B cell (primary cell): ENCODE results near the gene GLIS1. TPM values are rescaled to one million over a fixed set of nuclear protein-coding genes. Genes with fewer than 3 reads are reported as not detected.

ENCODE experiments used
- ATAC-seq: fragments of 200-7000 bp; cut with Tn5 transposase; one replicate; pipeline ENCODE4 v1.10.0; 2021; ENCODE audit warnings: low read depth, mild to moderate bottlenecking, moderate number of reproducible peaks, moderate library complexity
- CTCF ChIA-PET: fragments of 350-600 bp; sonication (Branson Sonifier 250); formaldehyde crosslinking; loops from one replicate; lab custom pipeline; 2021; ENCODE audit warnings: antibody characterized with exemption, inconsistent platforms; lab: Charles Lee
- POLR2A ChIA-PET: fragments of 350-600 bp; sonication (Branson Sonifier 250); formaldehyde crosslinking; loops from one replicate; lab custom pipeline; 2021; ENCODE audit warnings: antibody characterized with exemption; lab: Charles Lee
- DNase-seq: peaks from one replicate; pipeline ENCODE4 v3.0.0; 2013
- H2AFZ ChIP-seq: 2 replicates; pipeline ENCODE4 v1.6.1; 2012; ENCODE audit warnings: mild to moderate bottlenecking, low read depth, low read length; ENCODE audit not compliant: insufficient read depth, poor library complexity, severe bottlenecking
- H3K27ac ChIP-seq, 2 donors: 1 replicate in 1 of 2; 2 replicates in 1 of 2; pipeline ENCODE4 v1.5.1; 2012 to 2013; ENCODE audit warnings: low read length in 2 of 2, mild to moderate bottlenecking in 2 of 2, moderate library complexity in 1 of 2
- H3K27me3 ChIP-seq, 4 experiments: fragments of 200-600 bp in 1 of 4; sonication (generic) in 1 of 4; replicated peaks in 1 of 4; 1 replicate in 2 of 4; 2 replicates in 2 of 4; pipeline versions ENCODE4 v1.6.1 to v1.7.0; 2013 to 2016; ENCODE audit warnings: low read length in 3 of 4, mild to moderate bottlenecking in 2 of 4, mixed read lengths in 1 of 4, moderate library complexity in 1 of 4; ENCODE audit not compliant: insufficient read depth in 4 of 4, control insufficient read depth in 3 of 4; ENCODE audit errors: control extremely low read depth in 1 of 4
- H3K36me3 ChIP-seq, 2 experiments: replicated peaks in 1 of 2; 1 replicate in 1 of 2; 2 replicates in 1 of 2; pipeline versions ENCODE4 v1.6.1 to v1.7.1; 2013; ENCODE audit warnings: low read length in 1 of 2; ENCODE audit not compliant: insufficient read depth in 2 of 2, control insufficient read depth in 1 of 2; ENCODE audit errors: control extremely low read depth in 1 of 2, extremely low read depth in 1 of 2
- H3K4me1 ChIP-seq, 2 donors: fragments of 200-600 bp in 1 of 2; sonication (generic) in 1 of 2; 1 replicate in 1 of 2; 2 replicates in 1 of 2; pipeline versions ENCODE4 v1.5.1 to v1.6.1; 2013 to 2017; ENCODE audit warnings: low read length in 2 of 2; ENCODE audit not compliant: control insufficient read depth in 2 of 2, insufficient read depth in 2 of 2
- H3K4me2 ChIP-seq: replicated peaks from 2 replicates; pipeline ENCODE3; 2012; ENCODE audit warnings: mild to moderate bottlenecking, low read depth, low read length; ENCODE audit not compliant: poor library complexity, severe bottlenecking
- H3K4me3 ChIP-seq, 5 experiments: fragments of 200-600 bp in 1 of 5; sonication (generic) in 1 of 5; 1 replicate in 3 of 5; 2 replicates in 2 of 5; pipeline versions ENCODE4 v1.5.1 to v1.7.0; 2011 to 2016; ENCODE audit warnings: low read length in 4 of 5, mild to moderate bottlenecking in 4 of 5, low read depth in 2 of 5, control low read depth in 1 of 5, moderate library complexity in 1 of 5; ENCODE audit not compliant: insufficient read depth in 1 of 5; ENCODE audit errors: control extremely low read depth in 1 of 5, extremely low read depth in 1 of 5
- H3K79me2 ChIP-seq: fragments of 200-600 bp; sonication (generic); one replicate; pipeline ENCODE4 v1.6.0; 2016; ENCODE audit warnings: low read length; ENCODE audit not compliant: control insufficient read depth, insufficient read depth
- H3K9ac ChIP-seq: fragments of 200-600 bp; sonication (generic); 2 replicates; pipeline ENCODE4 v1.6.1; 2017; ENCODE audit warnings: mild to moderate bottlenecking, low read length, moderate library complexity
- H3K9me3 ChIP-seq, 3 donors: one replicate each; pipeline versions ENCODE4 v1.6.1 to v1.7.1; 2013; ENCODE audit warnings: low read length in 2 of 3; ENCODE audit not compliant: control insufficient read depth in 2 of 3, insufficient read depth in 1 of 3; ENCODE audit errors: control extremely low read depth in 1 of 3
- H4K20me1 ChIP-seq: 2 replicates; pipeline ENCODE4 v1.6.0; 2012; ENCODE audit warnings: mild to moderate bottlenecking, low read length; ENCODE audit not compliant: insufficient read depth, control insufficient read depth, poor library complexity, severe bottlenecking
- H3K27ac Mint-ChIP-seq: one replicate; pipeline ENCODE4 v1.8.0; 2021; ENCODE audit warnings: mixed read lengths
- H3K27me3 Mint-ChIP-seq: one replicate; pipeline ENCODE4 v1.8.0; 2021; ENCODE audit warnings: mixed read lengths
- H3K4me1 Mint-ChIP-seq: one replicate; pipeline ENCODE4 v1.8.0; 2021; ENCODE audit warnings: mixed read lengths
- H3K4me3 Mint-ChIP-seq: one replicate; pipeline ENCODE4 v1.8.0; 2021; ENCODE audit warnings: mixed read lengths
- H3K9me3 Mint-ChIP-seq: one replicate; pipeline ENCODE4 v1.8.0; 2022; ENCODE audit warnings: mixed read lengths; ENCODE audit not compliant: insufficient read depth
- EZH2 ChIP-seq: IDR thresholded peaks from 2 replicates; pipeline ENCODE4 v1.6.1; 2012; ENCODE audit warnings: borderline replicate concordance, low read depth, mild to moderate bottlenecking, moderate library complexity, low read length; ENCODE audit not compliant: insufficient read depth, poor library complexity, severe bottlenecking
- WGBS: methylation state at CpG from one replicate; pipeline ENCODE4 v1.1.5; 2013; ENCODE audit warnings: missing lambda C conversion rate; ENCODE audit not compliant: insufficient coverage; 5-methylcytosine and 5-hydroxymethylcytosine counted together
- intact Hi-C: fragments of 100-400 bp; cut with micrococcal nuclease; formaldehyde crosslinking; loops from one replicate; pipeline ENCODE4 v1.10.0; 2022
- polyA plus RNA-seq: library from polyadenylated mRNA; depleted of rRNA; stranded (reverse); fragments of >200 nt; gene quantifications from 2 replicates; pipeline ENCODE4 v1.2.3, GENCODE V29; 2012
- total RNA-seq, 2 donors: library from RNA; stranded (reverse); fragments of 120-200 nt in 1 of 2; gene quantifications; 1 replicate in 1 of 2; 2 replicates in 1 of 2; pipeline versions ENCODE4 v1.2.3 to v1.2.4, GENCODE V29; 2013 to 2022
- TF ChIP-seq, protein P1 (sequence below): fragments of 200-600 bp; IDR thresholded peaks from one replicate; pipeline ENCODE4 v1.8.0; 2022; ENCODE audit warnings: antibody characterized with exemption, mild to moderate bottlenecking

The GLIS1 gene
- total and polyA plus RNA-seq, 2 donors (not counting 1 experiment from before 2014, with no cell fraction given): not detected

DNA sequence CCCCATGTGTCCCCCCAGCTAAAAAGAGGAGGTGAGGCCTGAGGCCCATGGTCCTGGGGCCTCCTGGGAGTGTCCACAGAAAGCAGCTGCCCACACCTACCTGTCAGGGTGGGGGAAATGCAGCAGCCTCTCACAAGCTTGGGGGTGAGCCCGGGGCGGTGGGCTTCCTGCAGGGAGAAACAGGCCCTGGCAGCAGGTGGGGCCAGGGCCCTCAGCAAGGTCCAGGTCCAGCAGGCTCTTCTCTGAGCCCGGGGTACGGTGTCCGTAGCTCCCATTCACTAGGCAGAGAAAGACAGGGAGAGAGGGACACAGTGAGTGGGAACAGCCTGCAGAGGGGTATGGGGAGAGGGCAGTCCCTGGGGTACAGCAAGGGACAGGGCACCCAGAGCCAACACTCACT is 139.0 kb downstream of the GLIS1 start:
- Histone ChIP-seq H3K4me2 (no peak overlapping the region), H3K27ac (no peak overlapping the region), H3K79me2 (no peaks in the 10 kb centered on the region), H3K4me3 (no peak overlapping the region), H3K9ac (no peak overlapping the region), H3K4me1 (no peaks in the 10 kb centered on the region), H3K36me3 (no peaks in the 10 kb centered on the region), H2AFZ (no peak overlapping the region), H3K27me3 (no peaks in the 10 kb centered on the region), H3K9me3 (no peaks in the 10 kb centered on the region), H4K20me1 (no peaks in the 10 kb centered on the region)
- DNase-seq: no peak
- no peaks in the 10 kb centered on the region for H3K9me3 Mint-ChIP-seq
- POLR2A ChIA-PET: no interaction called here
- CTCF ChIA-PET: no interaction called here
- H3K4me3 Mint-ChIP-seq: no peak overlapping the region
- TF ChIP-seq, protein P1, sequence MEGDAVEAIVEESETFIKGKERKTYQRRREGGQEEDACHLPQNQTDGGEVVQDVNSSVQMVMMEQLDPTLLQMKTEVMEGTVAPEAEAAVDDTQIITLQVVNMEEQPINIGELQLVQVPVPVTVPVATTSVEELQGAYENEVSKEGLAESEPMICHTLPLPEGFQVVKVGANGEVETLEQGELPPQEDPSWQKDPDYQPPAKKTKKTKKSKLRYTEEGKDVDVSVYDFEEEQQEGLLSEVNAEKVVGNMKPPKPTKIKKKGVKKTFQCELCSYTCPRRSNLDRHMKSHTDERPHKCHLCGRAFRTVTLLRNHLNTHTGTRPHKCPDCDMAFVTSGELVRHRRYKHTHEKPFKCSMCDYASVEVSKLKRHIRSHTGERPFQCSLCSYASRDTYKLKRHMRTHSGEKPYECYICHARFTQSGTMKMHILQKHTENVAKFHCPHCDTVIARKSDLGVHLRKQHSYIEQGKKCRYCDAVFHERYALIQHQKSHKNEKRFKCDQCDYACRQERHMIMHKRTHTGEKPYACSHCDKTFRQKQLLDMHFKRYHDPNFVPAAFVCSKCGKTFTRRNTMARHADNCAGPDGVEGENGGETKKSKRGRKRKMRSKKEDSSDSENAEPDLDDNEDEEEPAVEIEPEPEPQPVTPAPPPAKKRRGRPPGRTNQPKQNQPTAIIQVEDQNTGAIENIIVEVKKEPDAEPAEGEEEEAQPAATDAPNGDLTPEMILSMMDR: no peak
- no peak overlapping the region for H3K27ac Mint-ChIP-seq
- H3K4me1 Mint-ChIP-seq: no peaks in the 10 kb centered on the region
- WGBS: 75% methylated on average over 5 of the region's 5 CpGs
- ATAC-seq: no peak
- intact Hi-C loops: no loop called here
- H3K27me3 Mint-ChIP-seq: no peaks in the 10 kb centered on the region

DNA sequence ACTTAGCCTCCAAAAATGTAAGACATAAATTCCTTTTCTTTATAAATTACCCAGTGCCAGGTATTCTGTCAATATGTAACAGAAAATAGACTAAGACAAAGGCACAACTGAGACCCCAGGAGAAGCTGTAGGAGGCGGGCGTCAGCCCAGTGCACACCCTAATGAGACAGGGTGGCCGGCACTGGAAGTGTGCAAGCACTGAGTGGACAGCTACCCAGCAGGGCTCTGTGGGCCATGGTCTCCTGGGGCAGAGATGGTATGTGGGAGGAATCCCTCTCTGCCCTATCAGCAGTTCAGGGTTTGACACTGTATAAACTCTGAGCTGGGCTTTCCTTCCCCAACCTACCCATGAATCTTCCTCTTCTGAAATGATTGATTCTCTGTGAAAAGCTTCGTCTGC is 139.5 kb downstream of the GLIS1 start:
- Mint-ChIP-seq H3K9me3 (no peaks in the 10 kb centered on the region), H3K27ac (no peak overlapping the region), H3K4me3 (no peak overlapping the region), H3K27me3 (no peaks in the 10 kb centered on the region), H3K4me1 (no peaks in the 10 kb centered on the region)
- DNase-seq: no peak
- intact Hi-C loops: no loop called here
- Histone ChIP-seq H3K27me3 (no peaks in the 10 kb centered on the region), H4K20me1 (no peaks in the 10 kb centered on the region), H3K9me3 (no peaks in the 10 kb centered on the region), H3K9ac (no peak overlapping the region), H3K27ac (no peak overlapping the region), H3K4me3 (no peak overlapping the region), H3K79me2 (no peaks in the 10 kb centered on the region), H2AFZ (no peak overlapping the region), H3K4me2 (no peak overlapping the region), H3K4me1 (no peaks in the 10 kb centered on the region), H3K36me3 (no peaks in the 10 kb centered on the region)
- 93% methylated on average over 4 of the region's 4 CpGs for WGBS
- ATAC-seq: no peak
- POLR2A ChIA-PET: no interaction called here
- CTCF ChIA-PET: no interaction called here
- TF ChIP-seq EZH2: no peak
- TF ChIP-seq, protein P1: no peak
